HG02623 (cell line): Measurements from ENCODE around the gene UGT3A1.
"Not testable (repeated sequence)": the region's sequence is repeated elsewhere in the genome, so short reads cannot be mapped to it uniquely, and the experiment has no call there.

Experiments used
- ATAC-seq: cut with Tn5 transposase; IDR thresholded peaks from one replicate; pipeline ENCODE4 v1.9.1; 2021; ENCODE audit warnings: moderate library complexity; ENCODE audit not compliant: unreplicated experiment

The UGT3A1 gene, protein sequence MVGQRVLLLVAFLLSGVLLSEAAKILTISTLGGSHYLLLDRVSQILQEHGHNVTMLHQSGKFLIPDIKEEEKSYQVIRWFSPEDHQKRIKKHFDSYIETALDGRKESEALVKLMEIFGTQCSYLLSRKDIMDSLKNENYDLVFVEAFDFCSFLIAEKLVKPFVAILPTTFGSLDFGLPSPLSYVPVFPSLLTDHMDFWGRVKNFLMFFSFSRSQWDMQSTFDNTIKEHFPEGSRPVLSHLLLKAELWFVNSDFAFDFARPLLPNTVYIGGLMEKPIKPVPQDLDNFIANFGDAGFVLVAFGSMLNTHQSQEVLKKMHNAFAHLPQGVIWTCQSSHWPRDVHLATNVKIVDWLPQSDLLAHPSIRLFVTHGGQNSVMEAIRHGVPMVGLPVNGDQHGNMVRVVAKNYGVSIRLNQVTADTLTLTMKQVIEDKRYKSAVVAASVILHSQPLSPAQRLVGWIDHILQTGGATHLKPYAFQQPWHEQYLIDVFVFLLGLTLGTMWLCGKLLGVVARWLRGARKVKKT

DNA sequence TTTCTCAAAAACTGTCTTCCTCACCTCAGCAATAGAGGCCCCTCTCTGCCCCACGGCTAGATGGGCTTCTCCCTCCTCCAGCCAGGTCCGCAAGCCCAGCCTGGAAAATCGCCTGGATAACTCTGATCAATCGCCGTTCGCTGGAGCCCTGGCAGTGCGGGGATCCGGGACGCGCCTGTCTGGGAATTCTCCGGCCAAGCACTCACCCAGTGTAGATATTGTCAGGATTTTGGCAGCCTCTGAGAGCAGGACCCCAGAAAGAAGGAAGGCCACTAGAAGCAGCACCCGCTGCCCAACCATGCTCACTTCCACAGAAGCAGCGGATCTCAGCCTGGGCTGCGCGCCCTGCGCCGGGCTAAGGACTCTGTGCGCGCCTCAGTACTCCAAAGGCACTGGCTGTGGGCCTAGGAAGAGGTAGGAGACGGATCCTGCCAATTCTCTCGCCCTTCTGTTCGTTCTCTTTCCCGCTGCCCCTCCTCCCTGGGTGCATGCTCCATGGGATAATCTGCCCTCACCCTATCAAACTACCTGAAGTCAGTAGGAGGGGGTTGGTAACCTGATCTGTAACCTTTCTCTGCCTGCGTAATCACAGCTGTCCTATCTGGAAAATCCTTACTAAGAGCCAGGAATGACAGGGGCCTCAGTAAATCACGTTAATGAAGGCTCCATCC lies at the start of gene UGT3A1:
Gene UGT3A1, minus strand, starts transcription at position 450 of the 671 bp plus-strand sequence. Its CDS starts 150 bp downstream, at position 300.
- ATAC-seq, result no peak

DNA sequence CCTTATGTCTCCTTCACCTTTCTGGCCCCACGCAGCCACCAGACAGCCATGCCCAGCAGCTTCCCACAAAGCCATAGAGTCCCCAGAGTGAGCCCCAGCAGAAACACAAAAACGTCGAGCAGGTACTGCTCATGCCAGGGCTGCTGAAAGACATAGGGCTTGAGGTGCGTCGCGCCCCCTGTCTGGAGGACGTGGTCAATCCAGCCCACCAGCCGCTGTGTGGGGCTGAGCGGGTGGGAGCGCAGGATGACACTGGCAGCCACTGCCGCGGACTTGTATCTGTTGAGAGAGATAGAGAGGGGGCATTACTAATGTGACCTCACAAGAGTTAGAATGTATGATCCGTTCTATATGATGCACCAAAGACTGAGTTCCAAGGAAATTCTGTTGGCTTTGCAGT lies 44.5 kb upstream of the UGT3A1 start:
- no peak for ATAC-seq

DNA sequence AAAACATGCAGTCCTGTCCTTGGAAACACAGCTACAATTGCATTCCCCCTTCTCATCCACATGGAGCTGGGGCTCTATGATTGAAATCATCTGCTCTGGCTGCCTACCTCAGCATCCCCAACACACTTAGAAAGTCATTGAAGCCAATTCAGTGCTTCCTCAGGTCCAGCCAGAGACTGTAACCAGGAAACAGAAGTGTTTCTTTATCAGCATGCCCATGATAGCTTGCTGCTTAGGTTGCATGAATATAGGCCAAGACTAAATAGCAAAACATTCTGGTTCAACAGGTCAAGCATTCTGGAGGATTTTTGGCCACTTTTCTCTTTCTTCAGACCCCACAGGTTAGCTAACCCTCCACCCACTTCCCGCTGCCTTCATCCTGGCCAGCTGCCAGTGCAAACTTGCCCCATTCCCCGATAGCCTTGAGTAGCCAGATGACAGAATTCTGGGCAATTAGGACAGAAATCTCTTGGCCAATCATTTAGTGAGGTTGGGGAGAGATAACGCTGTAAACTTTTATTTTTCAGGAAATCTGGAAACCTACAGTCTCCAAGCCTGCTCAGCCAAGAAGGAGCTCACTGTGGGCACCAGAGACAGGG lies 43.4 kb upstream of the UGT3A1 start:
- not testable (repeated sequence) for ATAC-seq

DNA sequence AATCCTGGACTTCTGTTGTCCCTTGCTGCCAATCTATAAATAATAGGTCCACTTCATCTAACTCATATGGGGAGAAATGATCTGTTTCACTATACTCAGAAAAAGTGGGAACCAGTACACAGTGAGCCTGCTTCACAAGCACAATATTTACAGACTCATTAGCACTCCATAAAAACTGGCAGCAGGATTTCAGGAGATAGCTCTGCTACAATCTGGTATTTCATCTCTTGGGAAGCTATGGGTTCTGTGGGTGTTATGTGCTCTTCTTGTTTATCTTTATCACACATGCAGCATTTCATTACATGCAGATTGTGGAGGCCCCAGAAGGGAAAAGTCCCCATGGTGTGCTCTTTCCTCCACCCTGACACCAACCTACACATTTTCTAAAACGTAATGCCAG lies 42.3 kb upstream of the UGT3A1 start:
- ATAC-seq, result no peak

DNA sequence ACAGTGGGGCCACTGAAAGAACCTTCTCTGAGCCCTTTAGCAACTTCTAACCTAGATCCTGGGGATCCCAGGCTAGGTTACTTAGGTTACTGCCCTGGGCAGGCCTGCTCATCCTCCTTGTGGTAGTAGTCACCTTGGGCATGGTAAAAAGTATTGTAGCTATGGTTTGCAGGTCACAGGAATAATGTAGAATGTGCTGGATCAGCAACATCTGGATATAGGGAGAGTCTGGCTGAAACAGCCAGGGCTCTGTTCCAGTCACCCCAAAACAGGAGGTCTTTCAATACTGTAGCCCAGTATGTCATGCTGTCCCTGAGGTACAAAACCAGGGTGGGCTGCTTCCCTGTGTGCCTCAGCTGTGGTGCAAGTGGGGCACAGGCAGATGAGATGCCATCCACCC lies 41.9 kb upstream of the UGT3A1 start:
- no peak for ATAC-seq

DNA sequence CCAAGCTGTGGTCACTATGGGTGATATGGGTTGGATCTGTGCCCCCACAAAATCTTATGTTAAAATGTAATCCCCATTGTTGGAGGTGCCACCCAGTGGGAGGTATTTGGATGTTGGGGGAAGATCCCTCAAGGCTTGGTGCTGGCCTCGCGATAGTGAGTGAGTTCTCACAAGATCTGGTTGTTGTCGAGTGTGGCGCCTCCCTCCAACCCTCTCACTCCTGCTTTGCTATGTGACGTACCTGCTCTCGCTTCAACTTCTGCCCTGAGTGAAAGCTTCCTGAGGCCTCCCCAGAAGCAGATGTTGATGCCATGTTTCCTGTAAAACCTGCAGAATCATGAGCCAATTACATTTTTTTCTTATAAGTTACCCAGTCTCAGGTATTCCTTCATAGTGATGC lies 40.0 kb upstream of the UGT3A1 start:
- ATAC-seq, result no peak

DNA sequence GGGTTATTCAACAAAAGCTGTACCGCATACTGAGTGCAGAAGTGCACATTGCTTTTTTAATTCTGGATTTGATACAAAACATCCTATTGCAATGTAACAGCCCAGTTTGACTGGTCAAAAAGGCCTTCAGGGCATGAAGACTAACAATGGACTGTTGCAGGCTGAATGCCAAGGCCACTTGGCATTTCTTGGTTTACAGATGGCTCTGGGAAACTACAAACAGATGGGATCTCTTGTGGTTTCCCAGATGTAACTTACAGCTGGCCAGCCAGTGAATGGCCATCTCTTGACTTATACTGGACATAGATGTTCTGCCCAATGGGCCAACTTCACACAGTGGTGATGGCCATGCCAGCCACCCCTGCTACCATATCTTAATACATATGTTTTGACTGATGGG lies 38.7 kb upstream of the UGT3A1 start:
- ATAC-seq, result no peak

DNA sequence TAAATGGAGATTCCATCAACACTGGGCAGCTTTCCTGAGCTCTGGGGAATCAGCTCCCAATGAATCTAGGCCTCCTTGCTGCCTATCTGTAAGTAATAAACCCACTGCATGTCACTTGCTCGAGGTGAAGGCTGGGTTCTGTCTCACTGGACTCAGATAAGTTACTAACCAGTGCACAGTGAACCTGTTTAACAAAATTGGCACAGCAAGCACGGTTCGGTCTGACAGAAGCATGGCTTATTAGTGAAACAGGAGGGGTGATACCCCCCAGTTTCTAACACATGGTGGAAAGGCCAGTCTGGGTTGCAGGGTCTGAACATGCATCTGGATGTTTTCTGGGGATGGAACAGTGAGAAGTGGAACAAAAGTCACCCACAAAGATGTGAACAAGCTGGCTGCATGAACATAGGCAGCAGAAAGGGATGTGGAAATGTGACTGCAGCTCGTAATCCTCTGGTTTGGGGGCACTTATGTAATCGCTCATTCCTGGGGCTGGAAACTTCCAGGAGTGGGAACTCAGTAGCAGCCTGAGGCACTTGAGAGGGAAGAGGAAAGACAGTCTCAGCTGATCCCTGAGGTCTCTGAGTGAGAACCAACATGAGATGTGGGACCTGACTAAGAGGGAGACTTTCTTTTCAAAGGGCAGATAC lies 37.8 kb upstream of the UGT3A1 start:
- ATAC-seq, result no peak

DNA sequence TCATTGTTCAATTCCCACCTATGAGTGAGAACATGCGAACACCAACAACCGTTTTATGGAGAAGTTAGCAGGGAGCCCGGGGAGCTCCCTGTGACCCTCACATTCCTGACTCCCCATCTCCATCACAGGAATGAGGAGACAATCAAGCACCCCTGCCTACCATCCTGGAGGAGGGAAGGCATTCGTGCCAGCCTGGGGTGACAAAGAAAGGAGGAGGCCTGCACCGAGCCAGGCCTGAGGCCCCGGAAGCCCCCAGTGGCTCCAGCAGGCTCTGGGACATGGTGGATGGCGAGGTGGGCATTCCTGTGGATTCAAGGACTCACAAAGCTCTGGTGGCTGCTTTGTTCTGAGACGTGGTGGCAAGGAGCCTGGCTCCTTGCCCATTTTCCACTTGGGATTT lies 36.5 kb upstream of the UGT3A1 start:
- no peak for ATAC-seq

DNA sequence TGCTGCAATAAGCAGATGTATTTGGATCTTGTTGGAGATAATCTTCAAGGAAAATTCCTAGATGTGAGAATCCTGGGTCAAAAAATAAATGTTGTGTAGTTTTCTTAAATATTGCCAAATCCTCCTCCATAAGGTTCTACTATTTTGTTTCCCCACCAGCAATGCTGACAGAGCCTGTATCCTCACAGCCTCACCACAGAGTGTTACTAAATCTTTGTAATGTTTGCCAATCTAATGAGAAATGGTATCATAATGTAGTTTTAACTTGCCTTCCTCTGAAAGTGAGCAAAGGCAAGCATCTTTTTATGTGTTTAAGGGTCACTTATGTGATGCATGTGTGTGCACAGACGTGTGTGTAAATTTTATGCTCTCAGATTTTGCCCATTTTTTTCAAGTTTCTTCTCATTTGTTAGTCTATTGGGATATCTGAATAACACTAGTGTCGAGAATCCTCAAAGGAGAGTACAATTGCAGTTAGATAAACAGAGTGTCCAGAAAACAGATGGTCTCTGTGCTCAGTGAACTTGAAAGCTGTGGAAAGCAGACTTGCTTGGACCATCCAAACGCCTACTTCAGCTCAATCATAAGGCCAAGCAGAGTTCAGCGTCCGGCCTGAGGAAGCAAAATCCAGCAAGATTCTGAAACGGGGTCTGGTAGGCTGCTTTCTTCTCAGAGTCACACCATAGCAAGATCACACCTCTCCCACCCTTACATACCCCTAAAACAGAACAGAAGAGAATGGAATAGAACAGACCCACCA lies 35.7 kb upstream of the UGT3A1 start:
- no peak for ATAC-seq

DNA sequence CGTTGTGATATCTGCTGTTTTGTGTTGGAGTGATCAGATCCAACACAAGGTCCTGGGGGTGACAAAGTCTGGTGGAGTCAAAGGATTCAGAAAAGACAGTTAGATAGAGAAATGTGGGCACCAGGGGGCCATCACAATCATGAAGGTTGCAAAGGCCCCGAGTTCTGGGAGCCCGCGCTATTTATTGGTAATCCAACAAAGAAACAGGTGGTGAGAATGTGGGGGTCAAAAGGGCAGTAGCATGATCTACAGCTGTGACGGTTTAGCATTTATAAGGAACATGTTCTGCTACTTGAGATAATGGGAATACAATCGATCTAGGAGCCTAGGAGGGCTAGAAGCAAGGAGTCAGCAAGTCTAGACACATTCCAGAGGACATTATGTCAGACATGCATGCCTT lies 31.1 kb upstream of the UGT3A1 start:
- ATAC-seq, result not testable (repeated sequence)

DNA sequence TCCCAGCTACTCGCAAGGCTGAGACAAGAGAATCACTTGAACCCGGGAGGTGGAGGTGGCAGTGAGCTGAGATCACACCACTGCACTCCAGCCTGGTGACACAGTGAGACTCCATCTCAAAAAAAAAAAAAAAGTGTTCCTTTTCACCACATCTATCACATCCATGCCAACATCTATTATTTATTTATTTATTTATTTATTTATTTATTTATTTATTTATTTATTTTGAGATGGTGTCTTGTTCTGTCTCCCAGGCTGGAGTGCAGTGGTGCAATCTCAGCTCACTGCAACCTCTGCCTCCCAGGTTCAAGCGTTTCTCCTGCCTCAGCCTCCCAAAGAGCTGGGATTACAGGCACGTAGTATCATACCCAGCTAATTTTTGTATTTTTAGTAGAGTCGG lies 28.4 kb upstream of the UGT3A1 start:
- not testable (repeated sequence) for ATAC-seq

DNA sequence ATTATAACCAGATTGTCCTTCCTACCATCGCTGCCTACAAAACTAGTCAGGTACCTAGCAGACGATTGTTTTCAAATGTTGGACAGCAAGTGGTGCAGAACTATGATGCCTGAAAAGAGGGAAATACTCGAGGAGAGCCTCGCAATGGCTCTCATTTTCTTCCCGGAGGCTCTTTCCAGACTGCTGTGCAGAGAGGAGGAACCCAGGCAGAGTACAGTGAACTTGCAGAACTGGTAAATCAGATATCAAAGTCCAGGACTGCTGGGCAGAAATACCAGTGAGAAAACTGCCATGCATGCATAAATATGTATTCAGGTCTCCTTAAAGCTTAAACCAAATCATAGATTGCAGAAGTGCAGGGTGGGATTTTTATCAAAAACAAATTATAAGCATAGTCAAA lies 26.4 kb upstream of the UGT3A1 start:
- no peak for ATAC-seq

DNA sequence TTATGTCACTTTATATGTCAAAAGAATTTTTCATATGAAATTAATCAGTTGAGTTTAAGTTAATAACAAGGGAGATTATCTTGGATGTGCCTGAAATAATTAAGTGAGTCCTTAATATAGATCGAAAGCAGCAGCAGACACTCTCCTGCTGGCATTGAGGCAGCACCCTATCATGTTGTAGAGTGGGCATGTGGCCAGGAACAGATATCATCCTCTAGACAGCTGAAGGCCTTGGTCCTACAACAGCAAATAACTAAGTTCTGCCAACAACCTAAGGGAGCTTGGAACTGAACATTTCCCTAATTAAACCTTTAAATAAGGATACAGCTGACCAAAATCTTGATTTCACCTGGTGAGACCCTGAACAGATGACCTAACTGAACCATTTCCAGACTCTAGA lies 25.8 kb upstream of the UGT3A1 start:
- ATAC-seq, result no peak

DNA sequence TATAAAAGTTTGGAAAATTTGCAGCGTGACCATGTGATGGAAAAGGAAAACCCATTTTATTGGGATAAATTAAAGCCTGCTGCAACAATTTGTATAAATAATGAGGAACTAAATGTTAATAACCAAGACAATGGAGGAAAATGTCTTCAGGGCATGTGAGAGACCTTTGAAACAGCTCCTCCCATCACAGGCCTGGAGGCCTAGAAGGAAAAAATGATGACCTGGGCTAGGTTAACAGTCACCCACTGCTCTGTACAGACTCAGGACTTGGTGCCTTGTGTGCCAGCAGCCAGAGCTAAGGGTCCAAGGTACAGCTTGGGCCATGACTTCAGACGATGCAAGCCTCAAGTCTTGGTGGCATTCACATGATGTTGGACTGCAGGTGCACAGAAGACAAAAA lies 22.0 kb upstream of the UGT3A1 start:
- no peak for ATAC-seq

DNA sequence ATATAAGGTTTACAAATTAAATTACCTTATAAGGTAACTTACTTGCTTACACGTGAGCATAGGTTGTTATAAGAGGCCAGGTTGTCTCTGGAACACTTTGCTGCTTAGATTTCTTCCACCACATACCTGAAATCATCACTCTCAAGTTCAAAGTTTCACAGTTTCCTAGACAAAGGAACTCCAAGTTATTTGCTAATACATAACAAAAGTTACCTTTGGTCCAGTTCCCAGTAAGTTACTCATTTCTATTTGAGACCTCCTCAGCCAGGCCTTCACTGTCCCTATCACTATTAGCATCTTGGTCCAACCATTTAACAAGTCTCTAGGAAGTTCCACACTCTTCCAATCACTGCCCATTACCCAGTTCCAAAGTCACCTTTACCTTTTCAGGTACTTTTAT lies 18.5 kb upstream of the UGT3A1 start:
- no peak for ATAC-seq

DNA sequence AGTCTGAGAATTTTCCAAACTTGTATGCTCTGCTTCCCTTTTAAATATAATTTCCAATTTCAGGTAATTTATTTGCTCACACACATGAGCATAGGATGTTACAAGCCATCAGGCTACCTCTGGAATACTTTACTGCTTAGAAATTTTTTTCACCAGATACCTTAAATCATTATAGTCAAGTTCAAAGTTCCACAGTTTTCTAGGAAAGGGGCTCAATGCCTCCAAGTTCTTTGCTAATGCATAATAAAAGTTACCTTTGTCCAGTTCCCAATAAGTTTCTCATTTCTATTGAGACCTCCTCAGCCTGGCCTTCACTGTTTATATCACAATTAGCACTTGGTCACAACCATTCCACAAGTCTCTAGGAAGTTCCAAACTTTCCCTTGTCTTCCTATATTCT lies 16.2 kb upstream of the UGT3A1 start:
- no peak for ATAC-seq

DNA sequence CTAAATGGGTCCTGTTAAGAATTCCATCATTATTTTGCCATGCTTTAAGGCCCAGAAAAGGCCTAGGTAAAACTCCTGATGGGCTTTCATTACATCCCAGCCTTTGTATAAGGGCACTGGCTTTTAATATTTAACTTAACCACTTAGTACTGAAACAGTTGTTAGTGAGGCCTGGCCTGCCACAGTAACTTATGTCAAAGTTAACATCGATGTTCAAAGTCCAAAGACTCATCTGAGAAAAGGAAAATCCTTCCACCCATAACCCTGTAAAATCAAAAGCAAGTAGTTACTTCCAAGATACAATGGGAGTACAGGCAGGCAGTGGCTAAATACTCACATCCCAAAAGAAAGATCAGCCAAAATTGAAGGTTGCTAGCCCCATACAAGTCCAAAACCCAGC lies 15.0 kb upstream of the UGT3A1 start:
- no peak for ATAC-seq

DNA sequence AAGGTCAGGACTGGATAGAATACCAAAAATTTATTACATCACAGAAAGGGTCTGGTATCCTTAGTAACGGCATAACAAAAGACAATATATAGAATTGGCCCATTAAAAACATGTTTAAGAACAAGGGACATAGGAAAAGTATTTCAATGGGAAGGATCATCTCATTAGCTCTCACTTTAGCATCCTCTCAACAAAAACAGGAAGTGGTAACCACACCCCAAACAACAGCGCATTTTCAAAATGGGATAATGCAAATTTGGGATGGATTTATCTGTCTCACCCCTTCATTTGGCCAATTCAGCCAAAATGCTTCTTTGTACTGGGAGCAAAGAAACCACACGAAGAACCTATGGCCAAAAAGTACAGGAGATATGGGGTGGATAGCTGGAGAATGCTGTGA lies 9.8 kb upstream of the UGT3A1 start:
- ATAC-seq, result no peak

DNA sequence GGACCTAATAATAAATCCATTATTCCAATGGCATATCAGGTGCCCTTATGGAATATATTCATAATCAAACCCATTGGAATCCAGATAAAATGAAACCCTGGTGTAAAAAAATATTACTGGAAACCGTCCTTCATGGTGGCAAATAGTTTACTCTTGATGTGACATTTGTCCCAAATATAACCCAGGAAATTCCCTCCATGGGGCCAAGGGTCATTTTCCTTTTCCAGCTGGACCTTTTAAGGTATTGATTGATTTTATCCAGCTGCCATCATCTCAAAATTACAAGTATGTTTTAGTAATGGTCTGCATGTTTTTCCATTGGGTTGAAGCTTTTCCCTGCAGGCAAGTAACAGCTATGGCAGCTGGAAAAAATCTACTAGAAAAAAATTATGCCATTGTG lies 8.4 kb upstream of the UGT3A1 start:
- no peak for ATAC-seq

DNA sequence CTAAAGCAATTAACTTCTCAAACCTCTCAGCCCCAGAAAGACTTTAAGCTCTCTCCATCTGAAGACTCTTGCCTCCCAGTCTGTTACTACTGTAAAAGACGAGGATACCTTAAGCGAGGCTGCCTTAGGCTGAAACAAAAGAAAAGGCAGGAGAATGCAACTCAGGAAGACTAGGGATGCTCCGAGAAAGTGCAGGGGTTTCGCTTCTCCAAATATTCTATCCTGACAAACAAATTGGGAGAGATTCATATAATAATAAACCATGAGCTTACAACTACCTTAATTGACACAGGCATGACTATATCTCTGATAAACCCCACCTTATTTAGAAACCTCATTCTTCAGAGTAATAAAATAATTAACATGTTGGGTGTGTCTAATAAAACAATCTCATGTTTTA lies 4.9 kb upstream of the UGT3A1 start:
- no peak for ATAC-seq
